Left ventricle myocardium inferior (tissue), 1 donor: Measurements from ENCODE around the gene CPT1C. TPM values are rescaled to one million over a fixed set of nuclear protein-coding genes. Genes with fewer than 3 reads are reported as not detected.

Experiments
- DNase-seq: peaks from one replicate; pipeline ENCODE4 v3.0.0-alpha.2; 2020
- H3K27ac ChIP-seq: fragments of 200-600 bp; replicated peaks from 2 replicates; pipeline ENCODE4 v1.8.0; 2021
- H3K27me3 ChIP-seq: fragments of 200-600 bp; 2 replicates; pipeline ENCODE4 v1.8.0; 2021; ENCODE audit warnings: low read depth
- H3K36me3 ChIP-seq: fragments of 200-600 bp; 2 replicates; pipeline ENCODE4 v1.8.0; 2021
- H3K4me1 ChIP-seq: fragments of 200-600 bp; 2 replicates; pipeline ENCODE4 v1.8.0; 2021
- H3K4me3 ChIP-seq: fragments of 200-600 bp; 2 replicates; pipeline ENCODE4 v1.8.0; 2021; ENCODE audit warnings: mild to moderate bottlenecking, moderate library complexity
- H3K9me3 ChIP-seq: fragments of 200-600 bp; replicated peaks from 2 replicates; pipeline ENCODE4 v1.8.0; 2021
- CTCF ChIP-seq: fragments of 200-600 bp; IDR thresholded peaks from 2 replicates; pipeline ENCODE4 v1.8.0; 2021; ENCODE audit warnings: antibody characterized with exemption, mild to moderate bottlenecking, borderline replicate concordance
- intact Hi-C: fragments of 100-400 bp; cut with micrococcal nuclease; formaldehyde crosslinking; loops from one replicate; pipeline ENCODE4 v1.11.0; 2022
- total RNA-seq: library from RNA; stranded (reverse); fragmentation: NEBNext Ultra II Directional; extraction: Animal tissue kit (Norgen Biotek cat#: 25700); gene quantifications from one replicate; pipeline ENCODE4 v1.2.1, GENCODE V29; 2021
- donor health status: DM: no; HTN: yes; CAD: no; lungs with severe emphysema.

Gene CPT1C
- total RNA-seq, 1 donor from 2014 or later: 2.5 TPM

GRCh38 chr19:49653466-49653806, 37.5 kb upstream of the CPT1C start:
- Histone ChIP-seq H3K36me3 (peaks cover 93% of the 10 kb centered on the region), H3K27me3 (no peaks in the 10 kb centered on the region), H3K9me3 (no peaks in the 10 kb centered on the region), H3K4me1 (no peaks in the 10 kb centered on the region), H3K4me3 (no peak overlapping the region), H3K27ac (no peak overlapping the region)
- intact Hi-C loops: no loop called here
- no peak for DNase-seq
- no peak for TF ChIP-seq CTCF

DNA sequence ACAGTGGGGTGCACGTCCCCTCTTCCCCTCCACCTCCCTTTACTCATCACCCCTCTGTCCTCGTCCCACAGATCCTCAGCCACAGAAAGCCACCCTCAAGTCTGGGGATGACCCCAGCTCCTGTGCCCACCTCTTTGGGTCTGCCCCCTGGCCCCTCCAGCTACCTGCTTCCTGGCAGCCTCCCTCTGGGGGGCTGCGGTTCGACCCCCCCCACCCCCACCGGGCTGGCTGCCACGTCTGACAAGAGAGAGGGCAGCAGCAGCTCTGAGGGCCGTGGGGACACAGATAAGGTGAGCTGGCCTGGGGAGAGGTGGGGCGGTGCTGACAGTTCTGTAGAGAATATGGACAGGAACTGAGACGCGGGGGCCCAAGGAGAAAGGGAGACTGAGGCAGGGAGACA, 36.3 kb upstream of the CPT1C start:
- no peak for DNase-seq
- Histone ChIP-seq H3K9me3 (no peaks in the 10 kb centered on the region), H3K4me3 (no peak overlapping the region), H3K27ac (no peak overlapping the region), H3K27me3 (no peaks in the 10 kb centered on the region), H3K36me3 (peaks cover 93% of the 10 kb centered on the region), H3K4me1 (no peaks in the 10 kb centered on the region)
- no peak for TF ChIP-seq CTCF
- intact Hi-C loops: no loop called here

DNA sequence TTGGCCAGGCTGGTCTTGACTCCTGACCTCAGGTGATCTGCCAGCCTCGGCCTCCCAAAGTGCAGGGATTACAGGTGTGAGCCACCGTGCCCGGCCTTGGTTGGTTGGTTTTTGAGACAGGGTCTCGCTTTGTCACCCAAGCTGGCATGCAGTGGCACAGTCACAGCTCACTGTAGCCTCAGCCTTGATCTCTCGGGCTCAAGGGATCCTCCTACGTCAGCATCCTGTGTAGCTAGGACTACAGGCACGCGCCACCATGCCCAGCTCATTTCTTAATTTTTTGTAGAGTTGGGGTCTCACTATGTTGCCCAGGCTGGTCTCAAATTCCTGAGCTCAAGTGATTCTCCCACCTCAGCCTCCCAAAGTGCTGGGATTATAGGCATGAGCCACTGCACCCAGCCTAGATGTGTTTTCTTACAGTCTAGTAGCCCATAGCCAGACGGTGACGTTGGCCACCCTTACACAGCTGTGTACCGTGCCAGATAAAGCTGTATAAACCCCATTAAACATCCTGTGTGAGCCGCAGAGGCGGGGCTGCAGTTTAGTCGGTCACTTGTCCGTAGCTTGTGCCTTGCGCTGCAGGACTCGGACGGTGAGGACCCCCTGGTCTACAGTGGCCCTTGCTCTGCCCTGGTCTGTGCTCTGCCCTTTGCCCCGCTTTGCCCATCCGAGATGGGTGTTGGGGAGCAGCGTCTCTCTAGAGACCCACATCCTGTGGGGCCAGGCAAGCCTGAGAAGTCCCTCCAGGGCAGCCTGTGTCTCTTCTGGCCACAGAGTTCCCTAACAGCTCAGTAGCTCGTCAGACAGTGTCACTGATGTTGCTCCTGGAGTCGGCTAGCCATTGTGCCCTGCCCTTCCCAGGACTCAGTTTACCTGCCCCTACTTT, 35.1 kb upstream of the CPT1C start:
- H3K9me3 ChIP-seq: no peaks in the 10 kb centered on the region
- H3K27me3 ChIP-seq: no peaks in the 10 kb centered on the region
- DNase-seq: no peak
- H3K4me1 ChIP-seq: no peaks in the 10 kb centered on the region
- no peak overlapping the region for H3K27ac ChIP-seq
- peaks cover 94% of the 10 kb centered on the region for H3K36me3 ChIP-seq
- TF ChIP-seq CTCF: no peak
- no peak overlapping the region for H3K4me3 ChIP-seq
- intact Hi-C loops: no loop called here

DNA sequence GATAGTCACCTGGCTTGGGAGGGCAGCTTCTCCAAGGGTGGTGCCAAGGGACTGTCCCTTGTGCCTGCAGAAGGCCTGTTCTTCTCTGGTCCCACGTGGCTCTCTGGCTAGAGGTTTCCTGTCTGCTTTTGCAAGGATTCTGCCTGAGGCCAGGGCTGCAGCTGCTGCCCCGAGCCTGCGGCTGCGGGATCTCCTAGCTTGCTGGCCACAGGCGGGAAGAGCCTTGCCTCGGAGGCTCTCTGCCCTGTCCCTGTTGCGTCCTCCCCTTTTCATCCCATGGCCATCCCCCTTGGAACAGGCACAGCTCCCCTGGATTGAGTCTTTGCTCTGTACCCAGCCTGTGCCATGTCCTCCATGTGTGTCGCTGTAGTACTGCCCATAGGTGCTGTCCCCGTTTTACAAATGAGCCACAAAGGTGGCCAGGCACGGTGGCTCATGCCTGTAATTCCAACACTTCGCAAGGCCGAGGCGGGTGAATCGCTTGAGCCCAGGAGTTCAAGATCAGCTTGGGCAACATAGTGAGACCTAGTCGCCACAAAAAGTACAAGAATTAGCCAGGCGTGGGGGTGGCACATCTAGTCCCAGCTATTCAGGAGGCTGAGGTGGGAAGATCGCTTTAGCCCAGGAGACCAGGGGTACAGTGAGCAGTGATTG, 34.3 kb upstream of the CPT1C start:
- no peak for TF ChIP-seq CTCF
- Histone ChIP-seq H3K27ac (no peak overlapping the region), H3K4me1 (no peaks in the 10 kb centered on the region), H3K27me3 (no peaks in the 10 kb centered on the region), H3K36me3 (peaks cover 95% of the 10 kb centered on the region), H3K9me3 (no peaks in the 10 kb centered on the region), H3K4me3 (no peak overlapping the region)
- intact Hi-C loops: no loop called here
- DNase-seq: no peak

DNA sequence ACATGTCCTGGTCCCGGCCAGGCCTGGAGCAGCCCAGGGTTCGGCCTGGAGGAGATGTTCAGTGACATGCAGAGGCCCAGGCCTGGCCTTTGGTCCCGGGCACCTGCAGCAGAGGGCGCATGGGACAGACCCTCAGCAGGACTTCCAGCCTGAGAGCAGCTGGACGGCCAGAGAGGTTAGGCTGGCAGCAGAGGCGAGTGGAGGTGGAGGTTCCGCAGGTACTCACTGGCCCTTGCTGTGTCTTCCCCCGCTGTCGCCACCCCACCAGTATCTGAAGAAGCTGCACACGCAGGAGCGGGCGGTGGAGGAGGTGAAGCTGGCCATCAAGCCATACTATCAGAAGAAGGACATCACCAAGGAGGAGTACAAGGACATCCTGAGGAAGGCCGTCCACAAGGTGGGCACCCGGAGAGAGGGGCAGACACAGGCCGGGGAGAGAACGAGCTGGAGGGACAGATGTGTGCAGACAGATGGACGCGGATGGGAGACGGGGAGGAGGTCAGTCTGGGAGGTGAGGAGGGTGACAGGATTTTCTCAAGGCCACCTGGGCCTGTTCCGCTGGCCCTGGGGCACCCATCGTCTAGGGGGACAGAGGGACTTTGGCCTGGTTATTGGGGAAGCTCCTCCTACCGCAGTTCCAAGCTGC, 33.3 kb upstream of the CPT1C start:
- H3K27me3 ChIP-seq: no peaks in the 10 kb centered on the region
- H3K4me1 ChIP-seq: no peaks in the 10 kb centered on the region
- no peak for DNase-seq
- H3K9me3 ChIP-seq: no peaks in the 10 kb centered on the region
- no peak for TF ChIP-seq CTCF
- no peak overlapping the region for H3K27ac ChIP-seq
- peaks cover 100% of the 10 kb centered on the region for H3K36me3 ChIP-seq
- no peak overlapping the region for H3K4me3 ChIP-seq
- intact Hi-C loops: no loop called here
